HEK293T (cell line): ENCODE measurements around the gene MDM2.
"Not testable (repeated sequence)": the region's sequence is repeated elsewhere in the genome, so short reads cannot be mapped to it uniquely, and the experiment has no call there.

Source experiments
- CTCF ChIA-PET: fragments of 350-600 bp; formaldehyde crosslinking; extraction: SDS; loops from one replicate; lab custom pipeline; 2021; ENCODE audit warnings: antibody characterized with exemption, inconsistent platforms; lab: Yijun Ruan, JAX
- POLR2A ChIA-PET: fragments of 350-600 bp; formaldehyde crosslinking; extraction: SDS; loops from one replicate; lab custom pipeline; 2020; ENCODE audit warnings: antibody characterized with exemption, inconsistent platforms; lab: Yijun Ruan, JAX
- DNase-seq: peaks from one replicate; pipeline ENCODE4 v3.0.0; 2012; ENCODE audit warnings: mixed read lengths; ENCODE audit errors: extremely low spot score
- ARNT ChIP-seq: fragments of 450-650 bp; IDR thresholded peaks from 2 replicates; pipeline ENCODE4 v1.6.1; 2017; ENCODE audit warnings: mild to moderate bottlenecking
- BHLHE40 ChIP-seq: fragments of 450-650 bp; IDR thresholded peaks from 2 replicates; pipeline ENCODE4 v1.6.1; 2016; ENCODE audit warnings: mild to moderate bottlenecking, moderate library complexity, borderline replicate concordance
- CTBP1 ChIP-seq: fragments of 450-650 bp; IDR thresholded peaks from 2 replicates; pipeline ENCODE4 v1.6.1; 2016; ENCODE audit warnings: borderline replicate concordance
- ELF4 ChIP-seq: fragments of 450-650 bp; IDR thresholded peaks from 2 replicates; pipeline ENCODE4 v1.6.1; 2017; ENCODE audit warnings: antibody characterized with exemption
- FOXA1 ChIP-seq: fragments of 450-650 bp; IDR thresholded peaks from 2 replicates; pipeline ENCODE4 v1.6.1; 2016; ENCODE audit warnings: mild to moderate bottlenecking
- FOXK2 ChIP-seq: fragments of 450-650 bp; IDR thresholded peaks from 2 replicates; pipeline ENCODE4 v1.6.1; 2016; ENCODE audit warnings: mild to moderate bottlenecking
- FOXM1 ChIP-seq: fragments of 450-650 bp; IDR thresholded peaks from 2 replicates; pipeline ENCODE4 v1.6.1; 2017; ENCODE audit warnings: mild to moderate bottlenecking, borderline replicate concordance
- HDGF ChIP-seq: fragments of 450-650 bp; IDR thresholded peaks from 2 replicates; pipeline ENCODE4 v1.6.1; 2017; ENCODE audit warnings: antibody characterized with exemption, borderline replicate concordance
- L3MBTL2 ChIP-seq: fragments of 450-650 bp; conservative IDR thresholded peaks from 2 replicates; pipeline ENCODE4 v1.6.1; 2016; ENCODE audit warnings: mild to moderate bottlenecking
- LEF1 ChIP-seq: fragments of 450-650 bp; IDR thresholded peaks from 2 replicates; pipeline ENCODE4 v1.6.1; 2017; ENCODE audit warnings: mild to moderate bottlenecking, borderline replicate concordance
- NFRKB ChIP-seq: fragments of 450-650 bp; IDR thresholded peaks from 2 replicates; pipeline ENCODE4 v1.6.1; 2016; ENCODE audit warnings: mild to moderate bottlenecking, moderate library complexity
- SP1 ChIP-seq: fragments of 450-650 bp; IDR thresholded peaks from 2 replicates; pipeline ENCODE4 v1.6.1; 2017
- SUZ12 ChIP-seq: fragments of 450-650 bp; IDR thresholded peaks from 2 replicates; pipeline ENCODE4 v1.6.1; 2016; ENCODE audit warnings: mild to moderate bottlenecking
- TARDBP ChIP-seq: fragments of 450-650 bp; IDR thresholded peaks from 2 replicates; pipeline ENCODE4 v1.6.1; 2016
- ZNF384 ChIP-seq: fragments of 450-650 bp; IDR thresholded peaks from 2 replicates; pipeline ENCODE4 v1.6.1; 2016
- TF ChIP-seq, protein P1 (sequence below): fragments of 450-650 bp; IDR thresholded peaks from 2 replicates; pipeline ENCODE4 v1.6.1; 2016

Gene MDM2

DNA sequence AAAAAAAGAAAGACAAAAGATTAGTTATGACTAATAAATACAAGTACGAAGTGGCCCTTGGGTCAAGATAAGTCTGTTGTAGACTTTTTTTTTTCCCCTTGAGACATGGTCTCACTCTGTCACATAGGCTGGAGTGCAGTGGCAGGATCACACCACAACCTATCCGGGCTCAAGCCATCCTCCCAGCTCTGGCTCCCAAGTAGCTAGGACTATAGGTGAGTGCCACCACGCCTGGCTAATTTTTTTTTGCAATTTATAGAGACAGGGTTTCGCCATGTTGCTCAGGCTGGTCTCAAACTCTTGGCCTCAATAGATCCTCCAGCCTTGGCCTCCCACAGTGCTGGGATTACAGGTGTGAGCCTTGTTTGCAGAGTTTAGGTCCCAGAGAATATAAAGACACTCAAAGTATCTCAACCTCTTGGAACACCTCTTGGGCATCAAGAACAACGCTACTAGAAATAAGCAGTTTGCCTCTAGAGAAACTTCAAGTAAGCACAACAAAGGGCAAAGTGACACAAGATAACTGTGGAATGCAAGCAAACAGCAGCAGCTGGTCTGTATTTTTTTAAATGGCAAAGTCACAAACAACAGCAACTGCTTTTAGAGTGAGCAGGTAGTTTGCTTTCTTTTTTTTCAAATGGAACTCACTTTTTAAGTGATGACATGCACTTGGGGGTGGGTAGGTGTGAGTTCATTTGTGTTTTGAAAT lies 3.9 kb upstream of the MDM2 start:
- TF ChIP-seq ARNT: no peak
- no peak for TF ChIP-seq FOXK2
- no peak for TF ChIP-seq FOXA1
- TF ChIP-seq HDGF: no peak
- no peak for TF ChIP-seq LEF1
- TF ChIP-seq TARDBP: no peak
- ChIA-PET POLR2A (no interaction called here), CTCF (no interaction called here)
- no peak for DNase-seq

DNA sequence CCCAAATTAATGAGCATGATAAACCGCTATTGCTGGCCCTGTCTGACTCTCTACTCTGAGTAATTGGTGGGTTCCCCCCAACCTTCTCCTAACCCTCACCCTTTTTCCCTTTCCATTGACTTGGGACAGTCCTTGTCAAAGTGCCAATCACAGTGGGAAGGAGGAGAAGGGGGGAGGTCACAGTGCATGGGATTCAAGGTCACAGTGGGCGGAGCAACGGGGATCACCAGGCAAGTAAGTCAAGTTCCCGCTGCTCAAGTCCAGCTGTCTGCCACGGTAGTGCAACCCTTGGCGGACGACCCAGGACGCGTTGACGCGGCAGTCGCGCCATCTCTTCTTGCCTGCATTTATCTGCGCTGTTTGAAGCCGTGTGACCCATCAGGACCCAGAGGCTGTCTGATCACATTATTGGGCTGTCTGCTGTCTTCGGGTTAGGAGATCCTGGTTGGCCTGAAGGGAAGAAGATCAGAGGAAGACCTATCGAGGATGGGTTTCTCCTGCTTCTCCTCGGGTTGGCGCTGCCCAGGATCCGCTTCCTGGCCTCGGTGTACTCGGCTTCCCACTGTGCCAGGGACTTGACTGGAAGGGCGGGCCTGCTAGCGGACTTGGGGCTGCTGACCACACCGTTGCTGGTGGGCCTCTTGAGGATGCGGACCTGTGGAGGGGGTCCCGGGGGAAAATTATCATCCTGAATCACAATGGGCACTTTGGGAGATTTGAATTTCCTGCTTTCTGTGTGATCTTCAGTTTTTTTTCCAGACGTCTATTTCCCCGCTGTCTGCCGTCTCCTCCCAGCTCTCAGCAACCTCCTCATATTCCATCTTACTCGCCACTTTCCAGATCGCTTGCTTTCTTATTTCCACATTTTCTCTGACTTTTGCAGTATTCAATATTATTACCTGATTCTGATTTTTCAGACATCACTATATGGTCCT lies 3.1 kb upstream of the MDM2 start:
- ChIA-PET CTCF (interaction anchor here (0.5 kb wide), 1 partner anchor 123 kb away, joined by 3 read pairs; no protein-coding TSS in a partner anchor), POLR2A (interaction anchor here (1.0 kb wide), 1 partner anchor 59 kb away, joined by 4 read pairs; the partner anchor contains the start of gene SLC35E3)
- no peak for DNase-seq
- TF ChIP-seq, protein P1, sequence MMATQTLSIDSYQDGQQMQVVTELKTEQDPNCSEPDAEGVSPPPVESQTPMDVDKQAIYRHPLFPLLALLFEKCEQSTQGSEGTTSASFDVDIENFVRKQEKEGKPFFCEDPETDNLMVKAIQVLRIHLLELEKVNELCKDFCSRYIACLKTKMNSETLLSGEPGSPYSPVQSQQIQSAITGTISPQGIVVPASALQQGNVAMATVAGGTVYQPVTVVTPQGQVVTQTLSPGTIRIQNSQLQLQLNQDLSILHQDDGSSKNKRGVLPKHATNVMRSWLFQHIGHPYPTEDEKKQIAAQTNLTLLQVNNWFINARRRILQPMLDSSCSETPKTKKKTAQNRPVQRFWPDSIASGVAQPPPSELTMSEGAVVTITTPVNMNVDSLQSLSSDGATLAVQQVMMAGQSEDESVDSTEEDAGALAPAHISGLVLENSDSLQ: no peak
- no peak for TF ChIP-seq HDGF
- TF ChIP-seq LEF1: no peak
- TF ChIP-seq L3MBTL2: no peak
- TF ChIP-seq NFRKB: no peak
- no peak for TF ChIP-seq FOXA1
- TF ChIP-seq FOXK2: no peak
- TF ChIP-seq TARDBP: no peak
- no peak for TF ChIP-seq SUZ12
- TF ChIP-seq SP1: no peak
- TF ChIP-seq CTBP1: no peak
- TF ChIP-seq ARNT: no peak
- no peak for TF ChIP-seq BHLHE40
- no peak for TF ChIP-seq FOXM1
- TF ChIP-seq ZNF384: no peak
- TF ChIP-seq ELF4: no peak

DNA sequence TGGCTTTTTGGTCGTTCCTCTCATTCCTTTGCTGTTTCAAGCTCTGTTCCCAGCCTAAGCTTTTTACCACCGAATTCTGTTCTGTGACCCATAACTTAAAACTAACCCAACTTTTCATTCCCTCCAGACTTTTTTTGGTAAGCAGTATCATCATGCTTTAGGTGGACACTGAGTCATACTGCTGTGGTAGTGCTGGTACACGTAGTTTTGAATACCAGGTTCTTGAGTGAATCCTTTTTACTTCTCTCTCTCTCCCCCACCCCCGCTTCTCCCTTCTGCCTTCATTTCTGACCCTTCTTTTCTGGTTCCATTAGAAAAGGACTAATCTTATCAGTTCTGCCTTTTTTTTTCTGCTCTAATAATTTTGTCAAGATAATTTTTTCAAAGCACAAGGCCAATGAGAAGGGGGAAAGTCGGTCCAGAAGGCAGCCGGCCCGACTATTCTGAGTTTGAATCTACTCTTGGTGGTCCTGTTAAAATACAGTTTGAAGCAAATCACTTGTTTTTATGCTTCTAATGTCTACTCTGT lies 2.3 kb upstream of the MDM2 start:
- TF ChIP-seq FOXA1 (no peak), SUZ12 (no peak), SP1 (no peak), L3MBTL2 (no peak), CTBP1 (no peak), BHLHE40 (no peak), FOXM1 (no peak), ARNT (no peak), LEF1 (no peak), HDGF (no peak), FOXK2 (no peak), NFRKB (no peak), ZNF384 (no peak)
- no peak for DNase-seq
- CTCF ChIA-PET: interaction anchor here (0.5 kb wide), 1 partner anchor 124 kb away, joined by 3 read pairs; no protein-coding TSS in a partner anchor
- POLR2A ChIA-PET: interaction anchor here (1.0 kb wide), 1 partner anchor 59 kb away, joined by 4 read pairs; the partner anchor contains the start of gene SLC35E3

DNA sequence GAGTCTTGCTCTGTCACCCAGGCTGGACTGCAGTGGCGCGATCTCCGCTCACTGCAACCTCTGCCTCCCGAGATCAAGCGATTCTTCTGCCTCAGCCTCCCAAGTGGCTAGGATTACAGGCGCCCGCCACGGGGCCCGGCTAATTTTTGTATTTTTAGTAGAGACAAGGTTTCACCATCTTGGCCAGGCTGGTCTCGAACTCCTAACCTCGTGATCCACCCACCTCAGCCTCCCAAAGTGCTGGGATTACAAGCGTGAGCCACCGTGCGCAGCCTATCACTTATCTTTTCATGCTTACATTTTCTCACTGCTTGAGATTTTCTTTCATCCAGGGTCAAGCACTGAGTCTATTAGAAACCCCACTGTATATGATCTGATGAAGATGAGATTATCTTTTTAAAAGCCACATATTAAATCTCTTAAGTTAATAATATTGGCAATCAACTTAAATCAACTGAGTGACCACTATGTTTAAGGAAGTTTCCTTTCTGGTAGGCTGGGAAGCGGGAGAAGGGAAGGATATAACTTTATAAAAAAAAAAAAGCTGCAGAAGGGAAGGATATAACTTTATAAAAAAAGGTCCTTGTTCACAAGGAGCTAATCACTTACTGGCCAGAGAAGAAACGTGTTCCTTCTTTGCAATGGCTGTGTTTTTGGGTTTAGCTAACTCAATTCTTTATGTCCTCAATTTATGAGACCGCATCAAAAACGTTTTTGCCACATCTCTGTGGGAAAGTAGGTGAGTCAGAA lies 1.3 kb upstream of the MDM2 start:
- no peak for TF ChIP-seq LEF1
- DNase-seq: no peak
- CTCF ChIA-PET: no interaction called here
- POLR2A ChIA-PET: interaction anchor here (1.0 to 3.2 kb wide), 4 partner anchors 14 to 60 kb away, joined by 3 to 44 read pairs (median 4); partner anchors contain the start of gene SLC35E3

DNA sequence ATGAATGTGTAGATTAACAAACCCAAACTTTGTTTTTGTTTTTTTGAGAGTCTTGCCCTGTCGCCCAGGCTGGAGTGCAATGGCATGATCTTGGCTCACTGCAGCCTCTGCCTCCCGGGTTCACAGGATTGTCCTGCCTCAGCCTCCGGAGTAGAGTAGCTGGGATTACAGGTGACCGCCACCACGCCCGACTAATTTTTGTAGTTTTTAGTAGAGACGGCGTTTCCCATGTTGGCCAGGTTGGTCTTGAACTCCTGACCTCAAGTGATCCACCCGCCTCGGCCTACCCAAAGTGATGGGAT lies 752 bp upstream of the MDM2 start:
- DNase-seq, CTCF ChIA-PET: not testable (repeated sequence)
- POLR2A ChIA-PET: interaction anchor here (0.7 to 3.2 kb wide), 9 partner anchors 8 to 61 kb away, joined by 3 to 44 read pairs (median 4); partner anchors contain the start of gene SLC35E3

DNA sequence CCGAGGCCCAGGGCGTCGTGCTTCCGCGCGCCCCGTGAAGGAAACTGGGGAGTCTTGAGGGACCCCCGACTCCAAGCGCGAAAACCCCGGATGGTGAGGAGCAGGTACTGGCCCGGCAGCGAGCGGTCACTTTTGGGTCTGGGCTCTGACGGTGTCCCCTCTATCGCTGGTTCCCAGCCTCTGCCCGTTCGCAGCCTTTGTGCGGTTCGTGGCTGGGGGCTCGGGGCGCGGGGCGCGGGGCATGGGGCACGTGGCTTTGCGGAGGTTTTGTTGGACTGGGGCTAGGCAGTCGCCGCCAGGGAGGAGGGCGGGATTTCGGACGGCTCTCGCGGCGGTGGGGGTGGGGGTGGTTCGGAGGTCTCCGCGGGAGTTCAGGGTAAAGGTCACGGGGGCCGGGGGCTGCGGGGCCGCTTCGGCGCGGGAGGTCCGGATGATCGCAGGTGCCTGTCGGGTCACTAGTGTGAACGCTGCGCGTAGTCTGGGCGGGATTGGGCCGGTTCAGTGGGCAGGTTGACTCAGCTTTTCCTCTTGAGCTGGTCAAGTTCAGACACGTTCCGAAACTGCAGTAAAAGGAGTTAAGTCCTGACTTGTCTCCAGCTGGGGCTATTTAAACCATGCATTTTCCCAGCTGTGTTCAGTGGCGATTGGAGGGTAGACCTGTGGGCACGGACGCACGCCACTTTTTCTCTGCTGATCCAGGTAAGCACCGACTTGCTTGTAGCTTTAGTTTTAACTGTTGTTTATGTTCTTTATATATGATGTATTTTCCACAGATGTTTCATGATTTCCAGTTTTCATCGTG lies 612 bp downstream of the MDM2 start:
- peak; percentile 72 for DNase-seq
- ChIA-PET POLR2A (interaction anchor here (0.6 to 3.2 kb wide), 18 partner anchors 9 to 648 kb away, joined by 3 to 44 read pairs (median 4); partner anchors contain the start of gene SLC35E3), CTCF (interaction anchor here (0.6 to 1.0 kb wide), 2 partner anchors 16 to 51 kb away, joined by 3 read pairs; no protein-coding TSS in a partner anchor)
- TF ChIP-seq HDGF (no peak), LEF1 (no peak), CTBP1 (peak; percentile 16; the same call in 1 of the 2 replicates), SUZ12 (no peak), ZNF384 (0 out of 2 replicates have a peak, but pooled peaks have one; percentile 7), L3MBTL2 (peak; percentile 84), SP1 (no peak), ELF4 (no peak), FOXM1 (no peak; the same call in 1 of the 2 replicates), ARNT (peak; percentile 29; the same call in 1 of the 2 replicates)
